Adrenal gland (tissue), 12 donors: Measurements from ENCODE around the gene CLCN5. TPM values are rescaled to one million over a fixed set of nuclear protein-coding genes. Genes with fewer than 3 reads are reported as not detected.
A peak's percentile ranks its signal among the peaks of the same experiment; 100 is the strongest.

Source experiments
- DNase-seq, 7 donors: peaks; one replicate each; pipeline ENCODE4 v3.0.0-alpha.2; 2019 to 2020
- H3K27ac ChIP-seq, 5 donors: fragments of 200-600 bp; sonication (generic) in 4 of 5; 1 replicate in 3 of 5; 2 replicates in 2 of 5; pipeline versions ENCODE4 v1.5.1 to v1.8.0; 2016 to 2020; ENCODE audit warnings: mild to moderate bottlenecking in 1 of 5
- H3K27me3 ChIP-seq: fragments of 200-600 bp; 2 replicates; pipeline ENCODE4 v1.8.0; 2021
- H3K36me3 ChIP-seq, 2 donors: fragments of 200-600 bp; replicated peaks in 1 of 2; 1 replicate in 1 of 2; 2 replicates in 1 of 2; pipeline versions ENCODE4 v1.5.1 to v1.8.0; 2018 to 2022
- H3K4me1 ChIP-seq, 2 donors: fragments of 200-600 bp; replicated peaks in 1 of 2; 1 replicate in 1 of 2; 2 replicates in 1 of 2; pipeline versions ENCODE4 v1.5.1 to v1.8.0; 2018 to 2021
- H3K4me3 ChIP-seq, 4 donors: fragments of 200-600 bp; sonication (generic) in 3 of 4; one replicate each; pipeline ENCODE4 v1.5.1; 2016 to 2018
- H3K9me3 ChIP-seq, 3 donors: fragments of 200-600 bp; sonication (generic) in 1 of 3; replicated peaks in 1 of 3; 1 replicate in 2 of 3; 2 replicates in 1 of 3; pipeline versions ENCODE4 v1.5.1 to v1.8.0; 2016 to 2021
- CTCF ChIP-seq, 6 experiments: fragments of 450-650 bp in 4 of 6; fragments of 200-600 bp in 2 of 6; sonication (generic) in 1 of 6; IDR thresholded peaks; 1 replicate in 5 of 6; 2 replicates in 1 of 6; pipeline versions ENCODE4 v1.5.1 to v1.8.0; 2016 to 2021; ENCODE audit warnings: antibody characterized with exemption in 6 of 6, mild to moderate bottlenecking in 2 of 6, moderate library complexity in 1 of 6
- POLR2A ChIP-seq, 2 donors: fragments of 450-650 bp; IDR thresholded peaks; one replicate each; pipeline ENCODE4 v1.6.1; 2017; ENCODE audit warnings: antibody characterized with exemption in 2 of 2, mild to moderate bottlenecking in 2 of 2, moderate library complexity in 1 of 2
- WGBS, 4 donors: extraction: QIAGEN DNeasy Blood & Tissue Kit in 2 of 4; methylation state at CpG; one replicate each; pipeline versions ENCODE4 v1.1.5 to v1.1.7; 2013 to 2017; 5-methylcytosine and 5-hydroxymethylcytosine counted together
- intact Hi-C, 2 donors: fragments of 100-400 bp; cut with DNase I; formaldehyde crosslinking; loops; one replicate each; pipeline versions ENCODE4 v1.14.1 to v1.15.0; 2022 to 2023
- polyA plus RNA-seq, 3 donors: library from polyadenylated mRNA; stranded (reverse); fragments of 200-250 nt in 2 of 3; fragments of 350-450 nt in 1 of 3; fragmentation: Illumina TruSeq in 1 of 3; extraction: RNeasy Lipid Tissue Mini Kit (QIAGEN cat#74804) in 1 of 3; gene quantifications; one replicate each; pipeline ENCODE4 v1.2.3, GENCODE V29; 2013 to 2014
- total RNA-seq, 9 donors: library from RNA; depleted of rRNA in 4 of 9; stranded (reverse); fragments of >200 nt in 4 of 9; fragments of 120-200 nt in 1 of 9; fragmentation: NEBNext Ultra II Directional in 1 of 9; extraction: Animal tissue kit (Norgen Biotek cat#: 25700) in 1 of 9; gene quantifications; one replicate each; pipeline versions ENCODE4 v1.1.0 to v1.2.4, GENCODE V29; 2013 to 2023
- donor health status: healthy with polysubstance abuse.
- donor health status: Bipolar disorder and iron deficiency.
- donor health status: DM: yes; HTN: yes; CAD: no.
- donor health status: DM: no; HTN: no; CAD: no.
- donor health status: DM: no; HTN: no; CAD: no.
- donor health status: DM: yes; HTN: yes; CAD: no.

Gene CLCN5
- total and polyA plus RNA-seq, 12 donors = 3.3 to 17.3 (median 8.6) TPM

GRCh38 chrX:50035126-50035525 is 112.7 kb downstream of the CLCN5 start:
- H3K4me3 ChIP-seq = no peak overlapping the region

GRCh38 chrX:50036426-50036825 is 114.0 kb downstream of the CLCN5 start:
- no peaks in the 10 kb centered on the region for H3K4me1 ChIP-seq
- WGBS, 4 donors = 44 to 66% (median 49%) methylated on average over 2 of the region's 2 CpGs
- H3K27ac ChIP-seq = peak overlapping the region in 1 of 5 donors; percentile 17
- intact Hi-C loops = no loop called here
- H3K4me3 ChIP-seq = peak overlapping the region in 1 of 4 donors; percentile 25
- TF ChIP-seq POLR2A (IDR thresholded peaks at IDR 0.05) = no peak
- no peak for TF ChIP-seq CTCF (IDR thresholded peaks at IDR 0.05)
- H3K36me3 ChIP-seq = no peaks in the 10 kb centered on the region
- no peaks in the 10 kb centered on the region for H3K9me3 ChIP-seq
- H3K27me3 ChIP-seq = no peaks in the 10 kb centered on the region
- no peak for DNase-seq

More at GRCh38 chrX:50035126-50035525, 112.7 kb downstream of the CLCN5 start:
- DNase-seq = no peak
- H3K4me1 ChIP-seq = no peaks in the 10 kb centered on the region
- no peaks in the 10 kb centered on the region for H3K36me3 ChIP-seq
- no peak overlapping the region for H3K27ac ChIP-seq
- TF ChIP-seq POLR2A (IDR thresholded peaks at IDR 0.05) = no peak
- no peak for TF ChIP-seq CTCF (IDR thresholded peaks at IDR 0.05)
- intact Hi-C loops = no loop called here
- H3K27me3 ChIP-seq = no peaks in the 10 kb centered on the region
- no peaks in the 10 kb centered on the region for H3K9me3 ChIP-seq

- intact Hi-C loops = no loop called here
- Histone ChIP-seq H3K27ac (no peak overlapping the region), H3K4me1 (no peaks in the 10 kb centered on the region), H3K9me3 (no peaks in the 10 kb centered on the region), H3K27me3 (no peaks in the 10 kb centered on the region), H3K36me3 (no peaks in the 10 kb centered on the region), H3K4me3 (no peak overlapping the region)
- no peak for DNase-seq
- whole genome bisulfite sequencing, 4 donors = 44 to 55% (median 55%) methylated on average over 3 of the region's 3 CpGs
- TF ChIP-seq CTCF (IDR thresholded peaks at IDR 0.05) (no peak), POLR2A (IDR thresholded peaks at IDR 0.05) (no peak)
Measured at GRCh38 chrX:50045823-50046222, 123.4 kb downstream of the CLCN5 start.

- no peak for TF ChIP-seq CTCF (IDR thresholded peaks at IDR 0.05)
- no peak for TF ChIP-seq POLR2A (IDR thresholded peaks at IDR 0.05)
- Histone ChIP-seq H3K9me3 (no peaks in the 10 kb centered on the region), H3K27ac (no peak overlapping the region), H3K4me3 (no peak overlapping the region), H3K27me3 (no peaks in the 10 kb centered on the region), H3K36me3 (no peaks in the 10 kb centered on the region), H3K4me1 (no peaks in the 10 kb centered on the region)
- WGBS, 4 donors = 77 to 100% (median 91%) methylated on average over 1 of the region's 1 CpG
- intact Hi-C loops = no loop called here
- no peak for DNase-seq
Measured at GRCh38 chrX:50049228-50049627, 126.8 kb downstream of the CLCN5 start.
